Chondrocyte (in vitro differentiated cells): ENCODE measurements around the gene CMKLR1. TPM values are rescaled to one million over a fixed set of nuclear protein-coding genes. Genes with fewer than 3 reads are reported as not detected.

Experiments
- DNase-seq: peaks from one replicate; pipeline ENCODE4 v3.0.0; 2021; ENCODE audit warnings: mixed read lengths, low spot score
- H3K27ac Mint-ChIP-seq: one replicate; pipeline ENCODE4 v1.8.0; 2021; ENCODE audit warnings: mild to moderate bottlenecking, moderate library complexity, mixed read lengths; ENCODE audit not compliant: unreplicated experiment
- H3K27me3 Mint-ChIP-seq: 2 replicates; pipeline ENCODE4 v1.8.0; 2021; ENCODE audit warnings: low read depth, mixed read lengths
- H3K36me3 Mint-ChIP-seq: 2 replicates; pipeline ENCODE4 v1.8.0; 2021; ENCODE audit warnings: low read depth, mixed read lengths
- H3K4me1 Mint-ChIP-seq: 2 replicates; pipeline ENCODE4 v1.8.0; 2021; ENCODE audit warnings: low read depth, mild to moderate bottlenecking, mixed read lengths
- H3K4me3 Mint-ChIP-seq: one replicate; pipeline ENCODE4 v1.8.0; 2021; ENCODE audit warnings: mild to moderate bottlenecking, moderate library complexity, mixed read lengths; ENCODE audit not compliant: unreplicated experiment
- H3K9me3 Mint-ChIP-seq: 2 replicates; pipeline ENCODE4 v1.8.0; 2021; ENCODE audit warnings: low read depth, mixed read lengths
- total RNA-seq: library from RNA; stranded (reverse); gene quantifications from 3 replicates; pipeline ENCODE4 v1.2.1, GENCODE V29; 2021
- TF ChIP-seq, protein P1 (sequence below): fragments of 200-600 bp; sonication (generic); IDR thresholded peaks from 2 replicates; pipeline ENCODE4 v1.5.0; 2021; ENCODE audit warnings: antibody characterized with exemption, mild to moderate bottlenecking, moderate library complexity

CMKLR1 gene
- total RNA-seq, 1 donor from 2014 or later: 31.2 TPM

DNA sequence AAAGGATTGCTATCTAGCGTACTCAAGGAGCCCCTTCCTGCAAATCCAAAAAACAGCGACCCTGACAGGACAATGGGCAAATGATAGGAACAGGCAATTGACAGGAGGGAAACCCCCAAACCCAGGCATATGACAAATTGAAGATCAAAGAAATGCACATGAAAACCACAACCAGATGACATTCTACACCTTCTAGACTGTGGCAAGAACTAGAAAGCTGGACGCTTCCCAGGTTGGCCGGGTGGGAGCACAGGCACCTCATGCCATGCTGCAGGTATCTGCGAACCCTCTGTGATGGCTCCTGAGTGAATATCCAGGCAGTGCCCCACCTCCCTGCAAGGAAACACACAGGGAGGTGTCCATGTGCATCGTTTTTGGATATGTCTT, 37.1 kb downstream of the CMKLR1 start:
- no peaks in the 10 kb centered on the region for H3K9me3 Mint-ChIP-seq
- no peaks in the 10 kb centered on the region for H3K27me3 Mint-ChIP-seq
- TF ChIP-seq, protein P1, sequence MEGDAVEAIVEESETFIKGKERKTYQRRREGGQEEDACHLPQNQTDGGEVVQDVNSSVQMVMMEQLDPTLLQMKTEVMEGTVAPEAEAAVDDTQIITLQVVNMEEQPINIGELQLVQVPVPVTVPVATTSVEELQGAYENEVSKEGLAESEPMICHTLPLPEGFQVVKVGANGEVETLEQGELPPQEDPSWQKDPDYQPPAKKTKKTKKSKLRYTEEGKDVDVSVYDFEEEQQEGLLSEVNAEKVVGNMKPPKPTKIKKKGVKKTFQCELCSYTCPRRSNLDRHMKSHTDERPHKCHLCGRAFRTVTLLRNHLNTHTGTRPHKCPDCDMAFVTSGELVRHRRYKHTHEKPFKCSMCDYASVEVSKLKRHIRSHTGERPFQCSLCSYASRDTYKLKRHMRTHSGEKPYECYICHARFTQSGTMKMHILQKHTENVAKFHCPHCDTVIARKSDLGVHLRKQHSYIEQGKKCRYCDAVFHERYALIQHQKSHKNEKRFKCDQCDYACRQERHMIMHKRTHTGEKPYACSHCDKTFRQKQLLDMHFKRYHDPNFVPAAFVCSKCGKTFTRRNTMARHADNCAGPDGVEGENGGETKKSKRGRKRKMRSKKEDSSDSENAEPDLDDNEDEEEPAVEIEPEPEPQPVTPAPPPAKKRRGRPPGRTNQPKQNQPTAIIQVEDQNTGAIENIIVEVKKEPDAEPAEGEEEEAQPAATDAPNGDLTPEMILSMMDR: no peak
- H3K36me3 Mint-ChIP-seq: peaks cover 7% of the 10 kb centered on the region
- no peak overlapping the region for H3K4me3 Mint-ChIP-seq
- H3K27ac Mint-ChIP-seq: no peak overlapping the region
- peak; percentile 68 for DNase-seq
- peaks cover 58% of the 10 kb centered on the region for H3K4me1 Mint-ChIP-seq

DNA sequence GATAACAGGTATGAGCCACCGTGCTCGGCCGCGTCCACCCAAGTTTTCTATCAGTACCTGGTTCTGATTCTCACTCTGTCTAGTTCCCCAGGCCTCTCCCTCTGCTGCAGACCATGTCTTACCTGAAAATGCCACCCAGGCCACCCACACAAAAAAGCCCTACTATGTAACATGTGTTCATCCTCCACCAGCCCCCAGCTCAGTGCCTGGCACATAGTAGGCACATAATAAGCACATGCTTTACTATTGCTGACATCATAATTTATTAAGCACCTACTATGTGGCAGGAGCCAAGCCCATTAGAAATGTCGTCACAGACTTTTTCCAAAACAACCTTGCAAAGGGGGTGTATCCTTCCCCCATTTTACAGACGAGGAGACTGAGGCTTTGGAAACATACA, 37.8 kb downstream of the CMKLR1 start:
- H3K36me3 Mint-ChIP-seq: peaks cover 7% of the 10 kb centered on the region
- H3K4me3 Mint-ChIP-seq: no peak overlapping the region
- DNase-seq: peak; percentile 53
- no peaks in the 10 kb centered on the region for H3K9me3 Mint-ChIP-seq
- H3K27me3 Mint-ChIP-seq: no peaks in the 10 kb centered on the region
- peaks cover 52% of the 10 kb centered on the region for H3K4me1 Mint-ChIP-seq
- no peak overlapping the region for H3K27ac Mint-ChIP-seq
- TF ChIP-seq, protein P1: no peak

DNA sequence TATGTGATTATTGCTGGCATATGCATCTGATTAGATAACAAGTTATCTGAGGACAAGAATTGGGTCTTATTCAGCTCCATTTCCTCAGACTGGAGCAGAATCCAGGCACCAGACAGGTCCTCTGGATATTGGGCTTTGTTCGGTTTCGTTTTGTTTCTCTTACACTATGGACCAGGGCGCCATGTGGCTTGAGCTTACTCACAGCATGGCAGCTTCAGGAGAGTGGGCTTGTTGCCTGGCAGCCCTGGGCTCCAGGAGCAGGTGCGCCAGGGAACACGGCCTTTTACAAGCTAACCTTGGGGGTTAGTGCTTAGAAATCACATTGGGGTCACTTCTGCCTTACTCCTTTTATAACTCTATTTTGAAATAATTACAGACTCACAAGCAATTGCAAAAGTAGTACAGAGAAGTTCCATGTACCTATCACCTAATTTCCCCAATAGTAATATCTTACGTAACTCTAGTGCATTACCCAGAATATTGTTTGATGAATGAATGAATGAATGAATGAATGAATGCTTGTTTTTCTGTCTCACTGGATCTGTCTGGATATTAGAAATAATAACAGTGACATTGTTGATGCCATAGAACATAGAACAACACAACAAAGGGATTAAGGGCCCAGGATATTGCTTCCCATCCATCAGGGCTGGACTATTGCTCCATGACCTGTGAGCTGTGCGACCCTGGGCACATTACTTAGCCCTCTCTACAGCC, 39.0 kb downstream of the CMKLR1 start:
- Mint-ChIP-seq H3K9me3 (no peaks in the 10 kb centered on the region), H3K4me3 (no peak overlapping the region), H3K36me3 (peaks cover 7% of the 10 kb centered on the region), H3K4me1 (peaks cover 50% of the 10 kb centered on the region), H3K27me3 (no peaks in the 10 kb centered on the region), H3K27ac (no peak overlapping the region)
- TF ChIP-seq, protein P1: no peak
- DNase-seq: peak; percentile 49

DNA sequence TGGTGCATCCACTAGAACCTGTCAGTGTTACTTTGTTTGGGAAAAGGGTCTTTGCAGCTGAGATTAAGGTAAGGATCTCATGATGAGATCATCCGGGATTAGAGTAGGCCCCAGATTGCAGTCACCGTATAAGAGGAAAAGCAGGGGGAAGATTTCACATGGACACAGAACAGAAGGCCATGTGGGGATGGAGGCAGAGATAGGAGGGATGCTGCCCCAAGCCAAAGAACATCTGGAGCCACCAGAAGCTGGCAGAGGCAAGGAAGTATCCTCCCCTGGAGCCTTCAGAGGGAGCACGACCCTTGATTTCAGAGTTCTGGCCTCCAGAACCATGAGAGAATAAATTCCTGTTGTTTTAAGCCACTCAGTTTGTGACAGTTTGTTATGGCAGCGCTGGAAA, 39.6 kb downstream of the CMKLR1 start:
- Mint-ChIP-seq H3K4me1 (peaks cover 43% of the 10 kb centered on the region), H3K9me3 (no peaks in the 10 kb centered on the region), H3K27ac (no peak overlapping the region), H3K4me3 (no peak overlapping the region), H3K27me3 (no peaks in the 10 kb centered on the region), H3K36me3 (peaks cover 7% of the 10 kb centered on the region)
- TF ChIP-seq, protein P1: no peak
- no peak for DNase-seq

DNA sequence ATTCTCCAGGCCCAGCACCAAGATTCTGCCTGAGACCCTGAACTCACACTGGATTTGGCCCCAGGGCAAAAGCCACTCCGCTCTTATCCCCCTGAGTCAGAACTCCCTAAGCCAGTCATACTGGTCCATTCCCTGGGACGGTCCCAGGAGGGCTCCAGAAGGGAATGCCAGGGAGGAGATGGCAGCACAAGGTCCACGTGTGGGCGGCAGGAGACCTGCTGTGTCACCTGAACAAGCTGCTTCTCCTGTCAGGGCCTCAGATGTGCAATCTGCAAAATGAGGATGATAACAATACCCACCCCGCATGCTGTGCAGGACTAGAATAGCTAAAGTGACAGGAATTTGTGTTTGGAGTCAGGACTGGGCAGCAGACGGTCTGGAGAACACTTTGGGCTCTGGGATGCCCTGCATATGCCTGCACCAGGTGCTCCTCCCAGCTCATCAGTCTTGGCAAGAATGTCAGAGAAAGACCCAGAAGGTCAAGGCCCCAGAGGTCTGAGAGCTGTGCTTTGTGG, 40.3 kb downstream of the CMKLR1 start:
- H3K4me3 Mint-ChIP-seq: no peak overlapping the region
- H3K27me3 Mint-ChIP-seq: no peaks in the 10 kb centered on the region
- DNase-seq: no peak
- no peak overlapping the region for H3K27ac Mint-ChIP-seq
- H3K36me3 Mint-ChIP-seq: peaks cover 7% of the 10 kb centered on the region
- H3K4me1 Mint-ChIP-seq: peaks cover 36% of the 10 kb centered on the region
- TF ChIP-seq, protein P1: no peak
- no peaks in the 10 kb centered on the region for H3K9me3 Mint-ChIP-seq
